8988T (cell line): ENCODE data around the gene KAT2A.

Experiments
- DNase-seq: peaks from one replicate; pipeline ENCODE4 v3.0.0; 2011

KAT2A gene

DNA sequence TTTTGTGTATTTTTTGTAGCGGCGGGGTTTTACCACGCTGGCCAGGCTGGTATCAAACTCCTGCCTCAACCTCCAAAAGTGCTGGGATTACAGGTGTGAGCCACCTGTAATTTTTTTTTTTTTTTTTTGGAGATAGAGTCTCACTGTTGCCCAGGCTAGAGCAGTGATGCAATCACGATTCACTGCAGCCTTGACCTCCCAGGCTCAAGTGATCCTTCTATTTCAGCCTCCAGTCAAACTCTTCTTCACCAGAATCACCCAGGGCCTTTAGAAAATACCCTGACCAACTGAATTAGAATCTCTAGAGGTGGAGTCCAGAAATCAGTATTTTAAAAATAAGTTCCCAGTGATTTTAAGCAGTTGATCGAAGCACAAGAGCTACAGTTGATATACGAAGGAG lies 14.0 kb upstream of the KAT2A start:
- DNase-seq = no peak

DNA sequence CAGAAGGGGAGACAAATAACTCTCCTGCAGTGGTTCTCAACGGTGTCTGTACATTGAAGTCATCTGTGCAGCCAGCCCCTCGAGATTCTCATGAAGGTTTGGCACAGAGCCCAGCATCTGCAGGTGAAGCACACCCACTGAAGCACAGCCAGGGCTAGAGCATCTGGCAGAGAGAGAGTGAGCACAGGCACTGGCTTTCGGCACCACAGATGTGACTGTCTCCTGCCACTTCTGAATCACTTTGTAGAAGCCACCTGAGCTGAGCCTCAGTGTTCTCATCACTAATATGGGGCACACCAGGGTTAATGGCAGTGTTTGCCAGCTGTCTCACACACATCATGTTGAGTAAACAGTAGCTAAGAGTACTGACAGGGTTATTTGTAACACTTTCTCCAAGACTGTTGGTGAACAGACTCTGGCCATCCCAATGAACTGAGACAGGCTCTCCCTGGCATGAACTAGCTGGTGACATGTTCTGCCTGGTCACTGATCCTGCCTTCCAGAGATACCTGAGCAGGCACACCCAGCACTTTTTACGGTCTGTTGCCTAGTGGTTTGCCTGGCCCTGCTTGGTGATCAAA lies 12.4 kb upstream of the KAT2A start:
- DNase-seq = no peak

DNA sequence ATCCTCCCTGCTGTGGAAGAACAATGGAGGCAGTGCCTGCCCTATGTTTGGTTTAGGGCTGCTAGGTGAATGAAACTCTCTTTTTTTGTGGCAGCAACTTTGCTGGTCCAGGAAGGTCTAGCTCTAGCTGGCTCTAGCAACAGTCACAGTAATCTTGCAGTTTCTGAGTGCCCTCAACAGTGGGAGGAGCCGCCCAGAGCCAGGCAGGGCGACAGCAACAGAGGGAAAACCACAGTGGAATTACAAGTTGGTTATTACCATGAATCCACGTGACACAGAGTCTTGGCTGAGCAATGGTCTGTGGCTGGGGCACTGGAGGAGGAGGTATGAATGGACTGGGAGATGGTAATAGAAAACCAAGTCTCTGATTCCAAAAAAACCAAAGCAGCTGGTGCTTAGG lies 11.8 kb upstream of the KAT2A start:
- DNase-seq = no peak

DNA sequence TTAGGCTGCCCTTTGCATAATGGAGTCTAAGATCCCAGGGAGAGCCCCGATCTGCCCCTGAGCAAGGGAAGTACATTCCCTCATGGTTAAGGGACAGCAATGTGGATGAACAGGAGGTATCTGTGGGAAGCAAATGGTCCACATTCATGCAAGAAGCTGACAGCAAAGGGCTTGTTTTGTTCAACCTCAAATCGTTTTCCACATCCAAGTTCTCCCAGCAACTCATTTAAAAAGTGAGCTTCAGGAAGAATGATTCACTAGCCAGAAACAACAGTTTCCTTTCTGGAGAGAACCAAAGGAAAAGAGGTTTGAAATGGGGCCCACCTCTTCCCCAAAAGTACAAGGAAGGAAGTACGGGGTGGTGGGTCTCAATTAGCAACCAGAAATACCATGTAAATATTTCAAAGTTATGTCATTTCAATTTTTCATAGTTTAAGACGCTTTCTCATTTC lies 10.8 kb upstream of the KAT2A start:
- no peak for DNase-seq

DNA sequence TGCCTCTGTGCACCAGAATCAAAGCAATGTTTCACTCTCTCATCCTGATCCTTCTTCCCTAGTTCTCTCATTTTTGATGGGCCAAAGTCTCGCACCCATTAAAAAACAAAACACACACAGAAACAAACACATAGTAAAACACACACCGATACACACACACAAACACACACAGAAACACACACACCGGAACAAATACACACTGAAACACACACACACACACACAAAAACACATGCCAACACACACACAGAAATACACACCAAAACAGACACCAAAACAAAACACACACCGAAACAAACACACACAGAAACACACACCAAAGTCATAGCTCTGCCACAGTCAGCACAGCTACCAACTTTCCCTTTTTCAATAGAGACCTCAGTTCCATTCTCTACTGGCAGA lies 10.1 kb upstream of the KAT2A start:
- no peak for DNase-seq

DNA sequence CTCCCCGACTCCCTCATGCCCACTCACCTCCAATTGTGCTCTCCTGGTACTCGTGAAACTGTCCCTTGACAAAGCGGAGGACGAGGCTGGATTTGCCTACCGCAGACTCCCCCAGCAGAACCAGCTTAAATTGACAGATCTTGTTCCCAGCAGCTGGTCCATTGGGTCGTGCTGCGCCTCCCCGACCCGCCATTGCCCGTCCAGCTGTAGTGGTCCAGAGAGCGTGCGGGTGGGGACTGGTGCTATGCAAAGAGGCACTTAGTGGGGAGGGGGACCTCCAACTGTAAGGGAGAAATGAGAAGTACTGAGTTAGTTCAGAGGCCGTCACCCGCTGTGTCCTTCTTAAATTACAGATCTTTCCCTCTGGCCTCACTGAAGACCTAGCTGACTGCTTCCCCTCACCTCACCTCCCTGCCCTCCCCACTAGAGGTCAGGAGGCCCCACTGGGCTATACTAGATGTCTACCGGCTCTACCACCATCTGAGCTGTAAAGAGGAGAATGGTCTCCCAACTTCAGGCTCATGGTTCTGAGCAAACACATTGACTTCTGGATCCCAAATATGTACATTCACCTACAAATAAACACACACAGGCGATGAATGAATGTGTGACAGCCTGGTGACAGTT lies 9.3 kb upstream of the KAT2A start:
- no peak for DNase-seq

DNA sequence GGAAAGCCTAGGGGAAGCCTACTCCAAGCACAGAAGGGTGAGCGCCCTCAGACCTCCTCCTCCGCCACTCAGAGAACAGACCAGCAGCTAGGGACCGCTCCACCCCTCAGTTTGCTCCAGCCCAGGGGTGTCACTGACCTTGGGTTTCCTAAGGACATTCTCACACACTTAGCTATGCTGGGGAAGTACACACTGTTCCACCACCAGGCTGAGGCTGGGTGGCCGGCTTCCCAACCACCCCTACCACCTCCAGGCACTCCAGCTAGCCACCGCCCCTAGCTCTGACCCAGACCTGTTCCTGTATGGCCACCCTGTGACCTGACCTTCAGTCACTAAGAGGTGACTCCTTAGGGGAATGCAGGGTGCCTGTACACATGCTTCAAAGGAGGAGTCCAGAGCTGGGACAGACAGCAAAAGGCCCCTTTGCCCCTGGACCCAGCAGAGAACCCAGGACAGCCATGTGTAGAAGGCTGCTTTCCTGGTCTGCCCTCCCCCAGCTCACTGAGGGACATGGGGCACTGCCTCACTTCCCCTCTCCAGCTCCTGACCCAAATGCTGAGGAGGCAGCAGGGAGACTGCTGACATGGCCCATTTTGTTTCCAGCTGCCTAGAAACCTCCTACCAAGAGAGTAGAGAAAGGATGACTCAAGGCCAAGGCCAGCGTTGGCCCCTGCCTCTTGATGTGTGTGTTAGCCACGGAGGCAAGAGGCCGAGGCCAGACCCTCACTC lies 8.1 kb upstream of the KAT2A start:
- no peak for DNase-seq

DNA sequence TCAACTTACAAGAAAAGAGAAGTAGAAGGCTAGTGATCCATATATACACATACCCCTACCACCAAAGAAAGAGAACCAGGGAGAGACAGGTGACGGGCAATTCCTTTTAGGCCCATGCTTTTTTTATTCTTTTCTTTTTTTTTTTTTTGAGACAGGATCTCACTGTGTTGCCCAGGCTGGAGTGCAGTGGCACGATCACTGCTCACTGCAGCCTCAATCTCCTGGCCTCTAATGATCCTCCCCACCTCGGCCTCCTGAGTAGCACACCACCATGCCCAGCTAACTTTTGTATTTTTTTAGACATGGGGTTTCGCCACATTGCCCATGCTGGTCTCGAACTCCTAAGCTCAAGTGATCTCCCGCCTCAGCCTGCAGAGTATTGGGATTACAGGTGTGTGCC lies 6.2 kb upstream of the KAT2A start:
- DNase-seq = no peak

DNA sequence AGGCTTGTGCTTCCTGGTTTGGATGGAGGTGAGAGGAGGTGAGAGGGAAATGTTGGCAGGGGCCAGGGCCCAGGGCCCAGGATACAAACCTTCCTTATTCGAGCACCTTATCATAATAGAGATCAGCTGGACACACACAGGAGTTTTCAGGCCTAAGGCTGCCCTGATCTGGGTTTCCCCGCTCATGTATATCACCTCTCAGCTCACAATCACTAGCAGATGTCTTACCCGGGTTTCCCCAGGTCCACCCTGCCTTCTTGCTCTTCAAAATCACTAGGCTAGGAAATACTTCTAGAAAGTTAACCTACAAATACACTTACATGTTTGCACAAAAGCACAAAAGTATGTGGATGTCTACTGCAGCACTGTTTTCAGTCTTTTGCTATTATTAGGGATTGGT lies 5.7 kb upstream of the KAT2A start:
- DNase-seq = no peak

DNA sequence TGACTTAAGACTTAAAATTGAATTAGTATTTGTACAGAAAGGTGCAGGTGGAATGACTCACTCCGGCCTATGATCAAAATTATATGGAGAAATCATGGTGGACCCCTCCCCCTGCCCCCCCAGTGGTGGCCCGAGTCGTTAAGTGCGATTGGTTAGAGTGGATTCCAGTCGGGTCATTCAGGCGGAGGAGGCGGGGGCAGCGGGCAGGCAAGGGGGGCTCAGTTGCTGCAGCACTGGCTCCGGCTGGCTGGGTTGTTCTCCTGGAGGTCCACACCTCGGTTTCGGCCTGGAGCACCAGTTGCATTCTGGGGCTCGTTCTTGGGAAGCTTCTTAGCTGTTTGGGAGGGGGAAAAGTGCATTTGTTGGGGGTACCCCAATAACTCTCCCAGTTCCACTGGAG lies 4.4 kb upstream of the KAT2A start:
- no peak for DNase-seq

DNA sequence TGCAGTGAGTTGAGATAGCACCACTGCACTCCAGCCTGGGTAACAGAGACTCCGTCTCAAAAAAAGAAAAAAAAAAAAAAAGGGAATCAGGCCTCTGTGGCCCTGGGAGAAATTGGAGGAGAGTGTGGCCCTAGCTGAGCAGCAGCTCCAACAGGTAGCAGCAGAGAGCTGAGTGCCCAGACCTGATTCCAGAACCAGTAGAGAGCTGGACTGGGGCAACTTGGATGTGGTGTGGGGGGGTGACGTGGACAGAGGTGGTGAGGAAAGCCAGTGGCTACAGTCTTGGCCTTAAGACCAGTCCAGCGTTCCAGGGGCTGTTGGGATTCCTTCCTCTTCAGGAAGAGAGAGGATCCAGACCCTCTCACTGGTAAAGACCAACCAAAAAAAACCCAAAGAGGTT lies 3.1 kb upstream of the KAT2A start:
- DNase-seq = no peak

DNA sequence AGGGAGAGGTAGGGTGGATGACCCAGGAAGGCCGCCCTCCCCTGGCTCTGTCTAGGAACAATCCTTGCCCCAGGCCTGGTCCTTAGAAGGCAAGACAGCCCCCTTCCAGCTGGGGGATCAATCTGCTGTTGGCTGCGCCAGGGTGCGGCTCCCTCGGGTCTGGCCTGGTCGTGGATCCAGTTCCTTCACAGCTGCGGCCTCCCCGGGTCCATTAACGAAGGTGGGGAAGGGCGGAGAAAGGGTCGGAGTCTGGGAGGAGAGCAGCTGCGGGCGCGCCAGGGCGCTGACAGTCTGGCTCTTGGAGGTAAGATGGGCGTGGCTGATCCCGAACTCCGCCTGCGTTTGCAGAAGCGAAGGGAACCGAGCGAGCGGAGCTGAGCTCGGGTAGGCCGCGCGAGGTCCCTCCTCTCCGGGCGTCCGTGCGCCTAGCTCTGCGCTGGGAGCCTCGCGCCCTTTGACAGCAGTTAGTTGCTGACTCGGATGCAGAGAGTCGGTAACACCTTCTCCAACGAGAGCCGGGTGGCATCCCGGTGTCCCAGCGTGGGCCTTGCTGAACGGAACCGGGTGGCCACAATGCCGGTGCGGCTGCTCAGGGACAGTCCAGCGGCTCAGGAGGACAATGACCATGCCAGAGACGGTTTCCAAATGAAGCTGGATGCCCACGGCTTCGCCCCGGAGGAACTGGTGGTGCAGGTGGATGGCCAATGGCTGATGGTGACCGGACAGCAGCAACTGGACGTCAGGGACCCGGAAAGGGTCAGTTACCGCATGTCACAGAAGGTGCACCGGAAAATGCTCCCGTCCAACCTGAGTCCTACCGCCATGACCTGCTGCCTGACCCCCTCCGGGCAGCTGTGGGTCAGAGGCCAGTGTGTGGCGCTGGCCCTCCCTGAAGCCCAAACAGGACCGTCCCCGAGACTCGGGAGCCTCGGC lies 1.5 kb upstream of the KAT2A start, which contains the start of gene HSPB9:
Gene HSPB9, plus strand, starts transcription at position 434 of the 933 bp plus-strand sequence. Its CDS starts 47 bp downstream, at position 481.
- DNase-seq = no peak

DNA sequence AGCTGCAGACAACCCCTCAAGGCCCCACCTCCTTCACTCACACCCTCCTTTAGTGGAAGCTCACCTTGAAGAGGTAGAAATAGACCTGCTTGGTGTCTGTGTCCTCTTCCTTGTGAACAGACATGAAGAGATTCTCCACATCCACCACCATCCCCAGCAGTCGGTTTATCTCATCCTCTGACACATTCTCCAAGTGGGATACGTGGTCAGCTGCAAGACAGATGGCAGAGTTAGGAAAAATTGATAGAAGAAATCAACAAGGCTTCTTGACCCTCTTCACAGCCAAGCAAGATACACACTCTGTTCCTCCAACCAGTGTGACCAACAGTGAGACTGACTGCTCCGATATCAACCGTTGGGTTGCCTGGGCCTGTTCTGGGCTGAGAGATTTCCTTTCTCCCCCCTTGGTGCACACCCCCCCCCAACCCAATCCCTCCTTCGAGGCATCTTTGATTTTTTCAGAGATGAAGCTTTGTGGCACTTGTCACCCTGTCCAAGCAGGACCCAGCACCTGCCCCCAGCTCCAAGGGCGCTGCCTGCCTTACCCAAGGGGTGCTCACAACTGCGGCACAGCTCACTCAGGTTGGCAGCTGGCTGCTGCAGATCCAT lies 902 bp downstream of the KAT2A start:
- DNase-seq = no peak

DNA sequence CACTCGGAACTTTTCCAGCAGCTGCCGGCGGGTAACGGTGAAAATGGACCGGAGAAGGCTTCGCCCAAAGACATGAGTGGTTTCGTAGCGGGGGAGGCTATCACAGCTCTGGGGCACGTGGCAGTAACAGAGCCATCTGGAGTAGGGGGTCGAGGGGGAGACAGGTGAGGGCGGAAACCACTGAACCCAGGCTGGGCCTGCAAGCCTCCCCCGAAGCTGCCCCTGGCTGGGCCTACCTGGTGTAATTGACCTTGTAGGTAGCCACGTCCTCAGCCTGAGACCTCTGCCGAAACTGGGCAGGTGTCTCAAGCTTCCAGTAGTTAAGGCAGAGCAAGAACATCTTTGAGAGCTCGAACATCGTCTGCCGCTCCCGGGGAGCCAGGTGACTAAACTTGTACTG lies 1.9 kb downstream of the KAT2A start:
- DNase-seq = no peak

DNA sequence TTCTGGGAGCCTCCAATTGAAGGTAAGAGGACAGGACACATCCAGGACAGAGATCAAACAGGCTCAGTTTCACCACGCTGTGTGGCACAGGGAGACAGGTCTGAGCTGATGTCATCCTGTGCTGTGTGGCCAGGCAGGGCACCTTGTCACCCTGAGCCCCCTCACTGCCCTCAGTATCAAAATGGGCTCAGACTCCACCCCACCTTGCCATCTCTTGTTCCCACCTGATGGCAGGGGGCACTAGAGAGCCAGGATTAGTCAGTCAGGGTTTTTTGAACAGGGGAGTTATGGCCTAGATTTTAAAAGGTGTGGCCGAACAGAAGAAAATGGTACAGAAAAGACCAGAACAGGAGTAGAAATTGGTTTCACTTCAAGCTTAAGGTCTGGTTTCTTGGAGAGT lies 2.6 kb downstream of the KAT2A start:
- peak; percentile 56 for DNase-seq

DNA sequence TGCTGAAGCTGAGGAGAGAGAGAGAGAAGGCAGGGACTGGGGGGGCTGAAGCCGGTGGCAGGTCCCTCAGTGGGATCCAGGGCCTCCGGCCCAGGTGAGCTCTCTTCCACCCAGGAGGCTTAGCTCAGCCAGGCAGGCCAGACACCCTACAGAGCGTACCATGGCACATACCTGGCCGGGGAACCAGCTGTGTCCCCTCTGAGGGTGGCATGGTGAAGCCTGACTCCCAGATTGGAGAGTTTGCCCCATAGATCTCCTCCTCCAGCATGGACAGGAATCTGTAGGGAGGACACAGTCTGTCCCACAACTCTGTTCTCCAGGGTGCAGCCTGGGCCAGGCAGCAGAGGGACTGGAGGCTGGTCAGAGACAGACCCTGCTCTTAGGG lies 3.0 kb downstream of the KAT2A start:
- no peak for DNase-seq

DNA sequence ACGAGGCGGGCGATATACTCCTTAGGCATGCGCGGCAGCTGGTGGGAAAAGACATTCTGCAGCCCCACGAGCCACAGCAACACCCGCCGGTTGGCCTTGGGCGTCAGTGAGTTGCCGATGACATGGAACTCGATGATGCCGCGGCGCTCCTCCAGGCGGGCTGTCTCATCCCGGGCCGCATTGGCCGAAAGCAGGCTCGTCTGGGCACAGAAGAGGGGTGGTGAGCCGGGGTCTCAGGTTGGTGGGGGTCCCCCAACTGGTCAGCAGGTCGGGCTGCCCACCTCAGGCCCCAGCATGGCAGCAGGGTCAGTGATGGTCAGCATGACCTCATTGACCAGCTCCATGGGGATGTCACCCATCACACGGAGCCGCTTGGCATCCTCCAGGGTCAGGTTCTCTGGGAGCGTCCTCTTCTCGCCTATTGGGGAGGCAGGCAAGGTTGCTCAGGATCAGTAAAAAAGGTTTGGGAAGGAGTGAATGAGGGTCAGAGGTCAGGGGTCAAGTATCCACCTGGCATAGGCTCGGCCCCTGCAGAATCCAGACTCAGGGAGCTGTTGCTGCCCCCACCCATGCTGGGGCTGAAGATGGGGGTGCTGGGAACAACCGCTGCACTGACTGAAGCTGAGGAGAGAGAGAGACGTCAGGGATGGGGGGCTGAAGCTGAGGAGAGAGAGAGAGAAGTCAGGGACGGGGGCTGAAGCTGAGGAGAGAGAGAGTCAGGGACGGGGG lies 3.6 kb downstream of the KAT2A start:
- DNase-seq = no peak

DNA sequence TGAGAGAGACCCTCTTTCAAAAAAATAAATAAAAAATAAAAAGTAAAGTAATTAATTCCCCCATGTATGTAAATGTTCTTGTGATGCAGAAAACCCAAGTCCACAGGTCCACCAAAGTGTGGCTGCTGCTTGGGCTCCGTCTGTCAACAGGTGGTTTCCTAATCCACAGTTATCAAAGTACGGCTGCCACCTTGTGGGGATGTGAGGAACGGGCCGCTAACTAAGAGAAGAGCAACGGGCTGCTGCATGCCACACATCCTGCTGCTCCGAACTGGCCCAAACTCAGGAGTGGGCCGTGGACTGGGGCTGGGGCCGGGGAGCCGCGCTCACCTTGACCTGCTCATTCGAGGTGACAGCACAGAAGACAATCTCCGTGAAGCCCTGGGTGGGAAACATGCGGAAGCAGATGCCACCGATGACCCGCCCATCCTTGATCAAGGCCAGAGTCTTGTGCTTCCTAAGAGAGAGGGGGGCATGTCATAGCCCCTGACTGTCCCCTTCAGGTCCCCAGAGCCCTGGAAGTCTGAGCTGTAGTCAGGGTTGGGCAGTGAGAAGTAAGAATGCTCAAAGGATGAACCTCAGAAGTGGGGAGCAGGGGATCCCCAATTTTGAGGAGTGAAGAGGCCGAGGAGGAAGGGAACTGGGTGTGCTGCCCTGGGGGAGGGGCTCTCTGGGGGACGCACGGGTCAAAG lies 4.3 kb downstream of the KAT2A start:
- peak; percentile 63 for DNase-seq

DNA sequence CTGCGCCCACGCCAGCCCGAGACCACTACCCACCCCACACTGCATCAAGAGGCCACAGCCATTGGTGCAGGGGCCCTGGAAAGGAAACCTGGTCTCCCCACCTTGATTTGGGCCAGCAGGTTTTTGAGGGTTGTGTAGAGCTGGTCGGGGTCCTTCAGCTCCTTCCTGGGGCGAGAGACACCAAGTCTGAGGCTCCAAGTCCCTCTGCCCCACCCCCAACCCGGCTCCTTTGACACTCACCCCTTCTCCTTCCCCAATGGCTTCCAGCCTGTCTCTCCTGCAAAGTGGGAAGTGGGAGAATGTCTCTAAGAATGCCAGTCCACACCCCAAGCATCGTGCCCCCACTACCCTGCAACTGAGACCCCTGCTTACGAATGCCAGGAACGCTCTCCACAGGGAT lies 7.0 kb downstream of the KAT2A start:
- no peak for DNase-seq

DNA sequence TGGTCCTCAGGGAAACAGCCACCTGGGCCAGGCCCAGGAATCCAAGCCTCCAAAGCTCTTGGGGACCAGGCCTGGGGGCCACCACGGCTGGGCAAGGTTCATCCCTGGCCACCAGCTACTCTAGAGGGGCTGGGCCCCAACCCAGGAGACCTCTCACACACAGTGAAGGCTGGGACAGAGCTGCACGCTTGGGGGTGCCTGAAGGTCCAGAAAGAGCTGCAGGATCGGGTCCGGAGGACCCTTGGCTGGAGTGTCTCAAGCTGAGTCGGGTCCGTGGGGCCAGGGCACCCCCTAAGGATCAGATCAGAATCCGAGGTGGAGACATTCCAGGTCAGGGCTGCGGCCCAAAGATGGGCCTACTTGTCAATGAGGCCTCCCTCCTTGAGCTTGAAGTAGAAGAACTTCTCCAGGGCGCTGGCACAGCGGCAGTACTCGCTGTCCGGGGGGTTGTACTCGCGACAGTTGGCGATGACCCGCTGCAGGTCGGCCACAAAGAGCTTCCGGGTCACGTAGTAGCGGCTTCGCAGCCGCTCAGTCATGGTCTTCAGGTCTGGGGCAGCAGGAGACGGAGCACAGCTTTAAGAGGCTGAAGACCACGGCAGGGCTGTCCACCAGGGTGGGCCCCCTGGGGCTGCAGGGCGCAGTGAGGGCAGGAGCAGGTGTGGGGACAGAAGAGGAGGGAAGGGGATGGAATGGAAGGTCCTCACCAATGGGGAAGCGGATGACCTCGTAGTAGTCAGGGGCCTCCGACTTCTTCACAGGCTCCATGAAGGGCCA lies 7.7 kb downstream of the KAT2A start:
- DNase-seq = no peak
